GM18498 (cell line): Measurements from ENCODE around the gene SULT1E1.
A peak's percentile ranks its signal among the peaks of the same experiment; 100 is the strongest.
"Not testable (repeated sequence)": the region's sequence is repeated elsewhere in the genome, so short reads cannot be mapped to it uniquely, and the experiment has no call there.

Source experiments
- ATAC-seq: cut with Tn5 transposase; IDR thresholded peaks from one replicate; pipeline ENCODE4 v1.9.1; 2021; ENCODE audit warnings: mild to moderate bottlenecking, moderate library complexity; ENCODE audit not compliant: unreplicated experiment

The SULT1E1 gene

GRCh38 chr4:69848028-69848427 is 11.9 kb downstream of the SULT1E1 start:
- no peak for ATAC-seq

- peak; percentile 94 for ATAC-seq
These were observed 16.0 kb downstream of the SULT1E1 start for GRCh38 chr4:69843932-69844331.

- ATAC-seq = no peak
These were observed 16.6 kb downstream of the SULT1E1 start for GRCh38 chr4:69843301-69843700.

GRCh38 chr4:69838977-69839376 is 21.0 kb downstream of the SULT1E1 start:
- ATAC-seq = no peak

GRCh38 chr4:69836287-69836686 is 23.7 kb downstream of the SULT1E1 start:
- no peak for ATAC-seq

GRCh38 chr4:69835766-69836165 is 24.2 kb downstream of the SULT1E1 start:
- ATAC-seq = no peak

- ATAC-seq = no peak
These were observed 26.7 kb downstream of the SULT1E1 start for GRCh38 chr4:69833251-69833650.

- ATAC-seq = peak; percentile 33
These were observed 27.5 kb downstream of the SULT1E1 start for GRCh38 chr4:69832326-69833030.

- peak; percentile 97 for ATAC-seq
These were observed 28.2 kb downstream of the SULT1E1 start for GRCh38 chr4:69831646-69832325.

GRCh38 chr4:69831270-69831627 is 28.7 kb downstream of the SULT1E1 start:
- ATAC-seq = no peak

GRCh38 chr4:69830560-69831269 is 29.2 kb downstream of the SULT1E1 start:
- ATAC-seq = peak; percentile 46

- ATAC-seq = no peak
These were observed 29.8 kb downstream of the SULT1E1 start for GRCh38 chr4:69830192-69830559.

GRCh38 chr4:69829678-69830077 is 30.3 kb downstream of the SULT1E1 start:
- ATAC-seq = no peak

GRCh38 chr4:69828828-69829227 is 31.1 kb downstream of the SULT1E1 start:
- ATAC-seq = no peak

- not testable (repeated sequence) for ATAC-seq
These were observed 34.9 kb downstream of the SULT1E1 start for GRCh38 chr4:69825056-69825455.

GRCh38 chr4:69823481-69824186 is 36.3 kb downstream of the SULT1E1 start:
- peak; percentile 99 for ATAC-seq

- peak; percentile 9 for ATAC-seq
These were observed 36.9 kb downstream of the SULT1E1 start for GRCh38 chr4:69823048-69823447.

- no peak for ATAC-seq
These were observed 37.7 kb downstream of the SULT1E1 start for GRCh38 chr4:69822198-69822597.

- ATAC-seq = no peak
These were observed 41.8 kb downstream of the SULT1E1 start for GRCh38 chr4:69818060-69818639.

GRCh38 chr4:69816236-69816635 is 43.7 kb downstream of the SULT1E1 start:
- ATAC-seq = no peak

- no peak for ATAC-seq
These were observed 46.3 kb downstream of the SULT1E1 start for GRCh38 chr4:69813628-69814027.
